ENCODE data around the gene TERF2IP. TPM values are rescaled to one million over a fixed set of nuclear protein-coding genes. Genes with fewer than 3 reads are reported as not detected.

TERF2IP gene
- total and polyA plus RNA-seq, 2 experiments from 2014 or later, result 12.0 to 18.0 TPM

DNA sequence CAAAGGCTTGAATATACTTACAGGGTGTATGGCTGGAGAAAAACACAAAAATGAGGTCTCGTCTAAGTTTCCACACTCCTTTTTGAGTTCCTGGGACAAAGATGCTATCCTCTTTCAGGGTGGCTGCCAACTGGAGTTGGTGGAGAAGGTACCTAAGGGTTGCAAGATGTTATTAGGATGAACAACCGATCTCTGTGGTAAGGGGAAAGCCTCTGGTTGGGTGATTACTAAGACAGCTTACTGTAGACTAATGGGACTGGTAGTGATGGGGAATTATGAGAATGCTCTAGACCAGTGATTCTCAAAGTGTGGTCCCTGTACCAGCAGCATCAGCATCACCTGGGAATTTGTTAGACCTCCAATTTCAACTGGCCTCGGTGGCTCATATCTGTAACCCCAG is 30.5 kb upstream of the TERF2IP start:
- H3K36me3 Mint-ChIP-seq (ENCODE audit: low read depth), result peaks cover 72% of the 10 kb centered on the region
- Histone ChIP-seq H3K36me3 (ENCODE audit: insufficient read depth) (peaks cover 35% of the 10 kb centered on the region), H3K4me3 (no peak overlapping the region), H3K4me2 (no peak overlapping the region), H3K27ac (ENCODE audit: low read depth) (no peak overlapping the region), H3K27me3 (ENCODE audit: insufficient read depth) (no peaks in the 10 kb centered on the region), H4K20me1 (replicated peaks; ENCODE audit: insufficient read depth) (no peaks in the 10 kb centered on the region; the same call in none of the 2 replicates), H3K79me2 (replicated peaks; ENCODE audit: insufficient read depth) (peaks cover 8% of the 10 kb centered on the region; the same call in 1 of the 2 replicates), H3K4me1 (ENCODE audit: insufficient read depth) (peaks cover 6% of the 10 kb centered on the region; the same call in 1 of the 2 replicates), H3F3A (replicated peaks; ENCODE audit: low read depth) (no peaks in the 10 kb centered on the region), H3K9me2 (ENCODE audit: insufficient read depth) (no peaks in the 10 kb centered on the region), H2AFZ (no peak overlapping the region)
- H3K4me3 Mint-ChIP-seq, result no peak overlapping the region
- no peaks in the 10 kb centered on the region for H3K27me3 Mint-ChIP-seq (ENCODE audit: insufficient read depth, low read depth, poor library complexity)
- H3K9me3 Mint-ChIP-seq, result no peaks in the 10 kb centered on the region
- peaks cover 4% of the 10 kb centered on the region; the same call in 2 of the 3 replicates for H3K4me1 Mint-ChIP-seq
- ATAC-seq (no peak), DNase-seq (ENCODE audit: low spot score) (no peak)
- H3K27ac Mint-ChIP-seq, result no peak overlapping the region
- TF ChIP-seq ZNF114 (CRISPR knock-in tag; IDR thresholded peaks at IDR 0.05) (no peak), JUNB (IDR thresholded peaks at IDR 0.05; ENCODE audit: unreplicated experiment) (no peak), ZNF331 (CRISPR knock-in tag; IDR thresholded peaks at IDR 0.05; ENCODE audit: low read depth) (no peak), NANOG (IDR thresholded peaks at IDR 0.05; ENCODE audit: borderline replicate concordance) (no peak)

DNA sequence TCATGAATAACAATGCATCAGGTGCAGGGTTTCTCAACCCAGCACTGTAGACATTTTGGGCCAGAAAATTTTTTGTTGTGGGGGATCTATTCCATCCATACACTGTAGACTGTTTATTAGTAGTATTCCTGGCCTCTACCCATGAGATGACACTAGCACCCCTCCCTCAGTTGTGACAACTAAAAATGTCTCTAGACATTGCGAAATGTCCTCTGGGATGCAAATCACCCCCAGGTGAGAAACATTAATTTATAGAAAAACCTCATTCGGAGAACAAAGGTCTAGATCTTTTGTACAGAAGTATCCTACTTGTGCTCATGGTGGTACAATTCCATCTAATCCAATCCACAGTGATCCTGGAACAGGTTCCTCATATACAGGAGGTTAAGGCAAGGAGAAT is 28.8 kb upstream of the TERF2IP start:
- peaks cover 4% of the 10 kb centered on the region for H3K4me1 Mint-ChIP-seq
- H3K27ac Mint-ChIP-seq, result no peak overlapping the region
- peaks cover 58% of the 10 kb centered on the region for H3K36me3 Mint-ChIP-seq (ENCODE audit: low read depth)
- TF ChIP-seq CREB1 (CRISPR knock-in tag; IDR thresholded peaks at IDR 0.05; ENCODE audit: low read depth), result no peak
- TF ChIP-seq, protein P1, sequence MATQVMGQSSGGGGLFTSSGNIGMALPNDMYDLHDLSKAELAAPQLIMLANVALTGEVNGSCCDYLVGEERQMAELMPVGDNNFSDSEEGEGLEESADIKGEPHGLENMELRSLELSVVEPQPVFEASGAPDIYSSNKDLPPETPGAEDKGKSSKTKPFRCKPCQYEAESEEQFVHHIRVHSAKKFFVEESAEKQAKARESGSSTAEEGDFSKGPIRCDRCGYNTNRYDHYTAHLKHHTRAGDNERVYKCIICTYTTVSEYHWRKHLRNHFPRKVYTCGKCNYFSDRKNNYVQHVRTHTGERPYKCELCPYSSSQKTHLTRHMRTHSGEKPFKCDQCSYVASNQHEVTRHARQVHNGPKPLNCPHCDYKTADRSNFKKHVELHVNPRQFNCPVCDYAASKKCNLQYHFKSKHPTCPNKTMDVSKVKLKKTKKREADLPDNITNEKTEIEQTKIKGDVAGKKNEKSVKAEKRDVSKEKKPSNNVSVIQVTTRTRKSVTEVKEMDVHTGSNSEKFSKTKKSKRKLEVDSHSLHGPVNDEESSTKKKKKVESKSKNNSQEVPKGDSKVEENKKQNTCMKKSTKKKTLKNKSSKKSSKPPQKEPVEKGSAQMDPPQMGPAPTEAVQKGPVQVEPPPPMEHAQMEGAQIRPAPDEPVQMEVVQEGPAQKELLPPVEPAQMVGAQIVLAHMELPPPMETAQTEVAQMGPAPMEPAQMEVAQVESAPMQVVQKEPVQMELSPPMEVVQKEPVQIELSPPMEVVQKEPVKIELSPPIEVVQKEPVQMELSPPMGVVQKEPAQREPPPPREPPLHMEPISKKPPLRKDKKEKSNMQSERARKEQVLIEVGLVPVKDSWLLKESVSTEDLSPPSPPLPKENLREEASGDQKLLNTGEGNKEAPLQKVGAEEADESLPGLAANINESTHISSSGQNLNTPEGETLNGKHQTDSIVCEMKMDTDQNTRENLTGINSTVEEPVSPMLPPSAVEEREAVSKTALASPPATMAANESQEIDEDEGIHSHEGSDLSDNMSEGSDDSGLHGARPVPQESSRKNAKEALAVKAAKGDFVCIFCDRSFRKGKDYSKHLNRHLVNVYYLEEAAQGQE (IDR thresholded peaks at IDR 0.05; ENCODE audit: unreplicated experiment), result no peak
- TF ChIP-seq, protein P2, sequence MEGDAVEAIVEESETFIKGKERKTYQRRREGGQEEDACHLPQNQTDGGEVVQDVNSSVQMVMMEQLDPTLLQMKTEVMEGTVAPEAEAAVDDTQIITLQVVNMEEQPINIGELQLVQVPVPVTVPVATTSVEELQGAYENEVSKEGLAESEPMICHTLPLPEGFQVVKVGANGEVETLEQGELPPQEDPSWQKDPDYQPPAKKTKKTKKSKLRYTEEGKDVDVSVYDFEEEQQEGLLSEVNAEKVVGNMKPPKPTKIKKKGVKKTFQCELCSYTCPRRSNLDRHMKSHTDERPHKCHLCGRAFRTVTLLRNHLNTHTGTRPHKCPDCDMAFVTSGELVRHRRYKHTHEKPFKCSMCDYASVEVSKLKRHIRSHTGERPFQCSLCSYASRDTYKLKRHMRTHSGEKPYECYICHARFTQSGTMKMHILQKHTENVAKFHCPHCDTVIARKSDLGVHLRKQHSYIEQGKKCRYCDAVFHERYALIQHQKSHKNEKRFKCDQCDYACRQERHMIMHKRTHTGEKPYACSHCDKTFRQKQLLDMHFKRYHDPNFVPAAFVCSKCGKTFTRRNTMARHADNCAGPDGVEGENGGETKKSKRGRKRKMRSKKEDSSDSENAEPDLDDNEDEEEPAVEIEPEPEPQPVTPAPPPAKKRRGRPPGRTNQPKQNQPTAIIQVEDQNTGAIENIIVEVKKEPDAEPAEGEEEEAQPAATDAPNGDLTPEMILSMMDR (conservative IDR thresholded peaks at IDR 0.05; ENCODE audit: low read depth in 2 of 2), result no peak
- TF ChIP-seq, protein P3, sequence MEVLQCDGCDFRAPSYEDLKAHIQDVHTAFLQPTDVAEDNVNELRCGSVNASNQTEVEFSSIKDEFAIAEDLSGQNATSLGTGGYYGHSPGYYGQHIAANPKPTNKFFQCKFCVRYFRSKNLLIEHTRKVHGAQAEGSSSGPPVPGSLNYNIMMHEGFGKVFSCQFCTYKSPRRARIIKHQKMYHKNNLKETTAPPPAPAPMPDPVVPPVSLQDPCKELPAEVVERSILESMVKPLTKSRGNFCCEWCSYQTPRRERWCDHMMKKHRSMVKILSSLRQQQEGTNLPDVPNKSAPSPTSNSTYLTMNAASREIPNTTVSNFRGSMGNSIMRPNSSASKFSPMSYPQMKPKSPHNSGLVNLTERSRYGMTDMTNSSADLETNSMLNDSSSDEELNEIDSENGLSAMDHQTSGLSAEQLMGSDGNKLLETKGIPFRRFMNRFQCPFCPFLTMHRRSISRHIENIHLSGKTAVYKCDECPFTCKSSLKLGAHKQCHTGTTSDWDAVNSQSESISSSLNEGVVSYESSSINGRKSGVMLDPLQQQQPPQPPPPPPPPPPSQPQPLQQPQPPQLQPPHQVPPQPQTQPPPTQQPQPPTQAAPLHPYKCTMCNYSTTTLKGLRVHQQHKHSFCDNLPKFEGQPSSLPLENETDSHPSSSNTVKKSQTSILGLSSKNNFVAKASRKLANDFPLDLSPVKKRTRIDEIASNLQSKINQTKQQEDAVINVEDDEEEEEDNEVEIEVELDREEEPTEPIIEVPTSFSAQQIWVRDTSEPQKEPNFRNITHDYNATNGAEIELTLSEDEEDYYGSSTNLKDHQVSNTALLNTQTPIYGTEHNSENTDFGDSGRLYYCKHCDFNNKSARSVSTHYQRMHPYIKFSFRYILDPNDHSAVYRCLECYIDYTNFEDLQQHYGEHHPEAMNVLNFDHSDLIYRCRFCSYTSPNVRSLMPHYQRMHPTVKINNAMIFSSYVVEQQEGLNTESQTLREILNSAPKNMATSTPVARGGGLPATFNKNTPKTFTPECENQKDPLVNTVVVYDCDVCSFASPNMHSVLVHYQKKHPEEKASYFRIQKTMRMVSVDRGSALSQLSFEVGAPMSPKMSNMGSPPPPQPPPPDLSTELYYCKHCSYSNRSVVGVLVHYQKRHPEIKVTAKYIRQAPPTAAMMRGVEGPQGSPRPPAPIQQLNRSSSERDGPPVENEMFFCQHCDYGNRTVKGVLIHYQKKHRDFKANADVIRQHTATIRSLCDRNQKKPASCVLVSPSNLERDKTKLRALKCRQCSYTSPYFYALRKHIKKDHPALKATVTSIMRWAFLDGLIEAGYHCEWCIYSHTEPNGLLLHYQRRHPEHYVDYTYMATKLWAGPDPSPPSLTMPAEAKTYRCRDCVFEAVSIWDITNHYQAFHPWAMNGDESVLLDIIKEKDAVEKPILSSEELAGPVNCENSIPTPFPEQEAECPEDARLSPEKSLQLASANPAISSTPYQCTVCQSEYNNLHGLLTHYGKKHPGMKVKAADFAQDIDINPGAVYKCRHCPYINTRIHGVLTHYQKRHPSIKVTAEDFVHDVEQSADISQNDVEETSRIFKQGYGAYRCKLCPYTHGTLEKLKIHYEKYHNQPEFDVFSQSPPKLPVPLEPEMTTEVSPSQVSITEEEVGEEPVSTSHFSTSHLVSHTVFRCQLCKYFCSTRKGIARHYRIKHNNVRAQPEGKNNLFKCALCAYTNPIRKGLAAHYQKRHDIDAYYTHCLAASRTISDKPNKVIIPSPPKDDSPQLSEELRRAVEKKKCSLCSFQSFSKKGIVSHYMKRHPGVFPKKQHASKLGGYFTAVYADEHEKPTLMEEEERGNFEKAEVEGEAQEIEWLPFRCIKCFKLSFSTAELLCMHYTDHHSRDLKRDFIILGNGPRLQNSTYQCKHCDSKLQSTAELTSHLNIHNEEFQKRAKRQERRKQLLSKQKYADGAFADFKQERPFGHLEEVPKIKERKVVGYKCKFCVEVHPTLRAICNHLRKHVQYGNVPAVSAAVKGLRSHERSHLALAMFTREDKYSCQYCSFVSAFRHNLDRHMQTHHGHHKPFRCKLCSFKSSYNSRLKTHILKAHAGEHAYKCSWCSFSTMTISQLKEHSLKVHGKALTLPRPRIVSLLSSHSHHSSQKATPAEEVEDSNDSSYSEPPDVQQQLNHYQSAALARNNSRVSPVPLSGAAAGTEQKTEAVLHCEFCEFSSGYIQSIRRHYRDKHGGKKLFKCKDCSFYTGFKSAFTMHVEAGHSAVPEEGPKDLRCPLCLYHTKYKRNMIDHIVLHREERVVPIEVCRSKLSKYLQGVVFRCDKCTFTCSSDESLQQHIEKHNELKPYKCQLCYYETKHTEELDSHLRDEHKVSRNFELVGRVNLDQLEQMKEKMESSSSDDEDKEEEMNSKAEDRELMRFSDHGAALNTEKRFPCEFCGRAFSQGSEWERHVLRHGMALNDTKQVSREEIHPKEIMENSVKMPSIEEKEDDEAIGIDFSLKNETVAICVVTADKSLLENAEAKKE (CRISPR knock-in tag; IDR thresholded peaks at IDR 0.05), result no peak
- TF ChIP-seq ZNF331 (CRISPR knock-in tag; IDR thresholded peaks at IDR 0.05; ENCODE audit: low read depth), result no peak
- no peak for TF ChIP-seq POLR2AphosphoS5 (IDR thresholded peaks at IDR 0.05; ENCODE audit: low read depth)

More for the DNA sequence above, 28.8 kb upstream of the TERF2IP start:
- Histone ChIP-seq H3K79me2 (replicated peaks; ENCODE audit: insufficient read depth) (peaks cover 10% of the 10 kb centered on the region; the same call in 1 of the 2 replicates), H3F3A (replicated peaks; ENCODE audit: low read depth) (no peaks in the 10 kb centered on the region), H2AFZ (no peak overlapping the region), H3K9me2 (ENCODE audit: insufficient read depth) (no peaks in the 10 kb centered on the region), H3K36me3 (ENCODE audit: insufficient read depth) (peaks cover 21% of the 10 kb centered on the region), H3K4me1 (ENCODE audit: insufficient read depth) (peaks cover 7% of the 10 kb centered on the region; the same call in 1 of the 2 replicates), H3K4me2 (no peak overlapping the region), H3K27ac (ENCODE audit: low read depth) (no peak overlapping the region), H3K27me3 (ENCODE audit: insufficient read depth) (no peaks in the 10 kb centered on the region), H4K20me1 (replicated peaks; ENCODE audit: insufficient read depth) (no peaks in the 10 kb centered on the region; the same call in none of the 2 replicates), H3K4me3 (no peak overlapping the region)
- Mint-ChIP-seq H3K9me3 (no peaks in the 10 kb centered on the region), H3K27me3 (ENCODE audit: insufficient read depth, low read depth, poor library complexity) (peaks cover 1% of the 10 kb centered on the region), H3K4me3 (no peak overlapping the region)
- ATAC-seq (no peak), DNase-seq (ENCODE audit: low spot score) (no peak)
